MM.1S (cell line): Measurements from ENCODE around the gene CTAG2.
"Not testable (repeated sequence)": the region's sequence is repeated elsewhere in the genome, so short reads cannot be mapped to it uniquely, and the experiment has no call there.

Experiments used
- DNase-seq: peaks from one replicate; pipeline ENCODE4 v3.0.0-alpha.2; 2015
- H2AFZ ChIP-seq: fragments of 300-600 bp; sonication (generic); 2 replicates; pipeline ENCODE4 v1.6.0; 2016; ENCODE audit warnings: antibody characterized with exemption, low read length
- H3F3A ChIP-seq: fragments of 300-600 bp; sonication (generic); 2 replicates; pipeline ENCODE4 v1.6.1; 2016; ENCODE audit warnings: mild to moderate bottlenecking, antibody characterized with exemption, low read length, moderate library complexity, mixed read lengths; ENCODE audit not compliant: insufficient read depth
- H3K27ac ChIP-seq: fragments of 300-600 bp; sonication (generic); 2 replicates; pipeline ENCODE4 v1.5.1; 2016; ENCODE audit warnings: mild to moderate bottlenecking, low read length
- H3K27me3 ChIP-seq: fragments of 300-600 bp; sonication (generic); replicated peaks from 2 replicates; pipeline ENCODE4 v1.6.0; 2016; ENCODE audit warnings: low read length; ENCODE audit not compliant: insufficient read depth
- H3K36me3 ChIP-seq: fragments of 300-600 bp; sonication (generic); replicated peaks from 2 replicates; pipeline ENCODE4 v1.6.1; 2016; ENCODE audit warnings: mild to moderate bottlenecking, low read length, mixed read lengths; ENCODE audit not compliant: insufficient read depth
- H3K4me1 ChIP-seq: fragments of 300-600 bp; sonication (generic); 2 replicates; pipeline ENCODE4 v1.6.1; 2016; ENCODE audit warnings: low read length, mixed read lengths
- H3K4me2 ChIP-seq: fragments of 300-600 bp; sonication (generic); 2 replicates; pipeline ENCODE4 v1.6.0; 2016; ENCODE audit warnings: low read depth, low read length
- H3K4me3 ChIP-seq: fragments of 300-600 bp; sonication (generic); 2 replicates; pipeline ENCODE4 v1.5.1; 2016; ENCODE audit warnings: low read length, mixed read lengths
- H3K79me2 ChIP-seq: fragments of 300-600 bp; sonication (generic); 2 replicates; pipeline ENCODE4 v1.6.1; 2016; ENCODE audit warnings: mixed run types, low read length, mixed read lengths
- H3K9ac ChIP-seq: fragments of 300-600 bp; sonication (generic); 2 replicates; pipeline ENCODE4 v1.6.1; 2016; ENCODE audit warnings: low read length, mixed read lengths
- H3K9me2 ChIP-seq: fragments of 300-600 bp; sonication (generic); replicated peaks from 2 replicates; pipeline ENCODE4 v1.6.1; 2016; ENCODE audit warnings: mild to moderate bottlenecking, low read length, mixed read lengths; ENCODE audit not compliant: insufficient read depth
- H3K9me3 ChIP-seq: fragments of 300-600 bp; sonication (generic); replicated peaks from 2 replicates; pipeline ENCODE4 v1.6.1; 2016; ENCODE audit warnings: mild to moderate bottlenecking, low read length, mixed read lengths; ENCODE audit not compliant: insufficient read depth
- H4K20me1 ChIP-seq: fragments of 300-600 bp; sonication (generic); 2 replicates; pipeline ENCODE4 v1.6.1; 2016; ENCODE audit warnings: mild to moderate bottlenecking, low read length, moderate library complexity, mixed read lengths; ENCODE audit not compliant: insufficient read depth
- EZH2 ChIP-seq: fragments of 300-600 bp; sonication (generic); optimal IDR thresholded peaks from 2 replicates; pipeline ENCODE3; 2017; ENCODE audit warnings: low read depth, mild to moderate bottlenecking, antibody characterized with exemption, low read length, mixed read lengths
- EZH2phosphoT487 ChIP-seq: fragments of 300-600 bp; sonication (generic); IDR thresholded peaks from 2 replicates; pipeline ENCODE4 v1.6.1; 2018; ENCODE audit warnings: antibody characterized with exemption, low read length
- TF ChIP-seq, protein P1 (sequence below): fragments of 300-600 bp; sonication (generic); IDR thresholded peaks from 2 replicates; pipeline ENCODE4 v1.5.1; 2016; ENCODE audit warnings: antibody characterized with exemption, low read length, mixed read lengths

Gene CTAG2

DNA sequence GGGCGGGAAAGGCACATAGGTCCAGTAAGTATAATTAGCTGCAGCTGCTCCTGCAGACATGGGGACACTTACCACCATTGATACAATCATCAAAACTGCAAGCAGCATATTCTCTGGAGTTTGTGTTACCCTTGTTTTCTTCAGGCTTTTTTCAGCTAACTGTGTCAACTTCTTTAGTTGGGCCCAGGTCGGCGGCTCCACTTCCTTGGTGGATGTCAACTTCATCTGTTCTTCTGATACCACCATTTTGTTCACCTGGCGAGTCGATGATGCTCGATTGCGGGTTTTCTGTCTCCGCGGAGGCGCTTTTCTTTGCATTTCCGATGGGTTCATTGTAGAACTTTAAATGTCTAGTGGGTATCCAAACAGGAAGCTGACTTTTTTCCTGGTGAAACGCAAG, 42.2 kb downstream of the CTAG2 start:
- not testable (repeated sequence) for H2AFZ ChIP-seq, H3K79me2 ChIP-seq, H3K4me3 ChIP-seq, H4K20me1 ChIP-seq, H3K9me3 ChIP-seq, H3K36me3 ChIP-seq, H3K27ac ChIP-seq, H3K9ac ChIP-seq, H3K9me2 ChIP-seq, H3K27me3 ChIP-seq, DNase-seq, H3K4me2 ChIP-seq, H3K4me1 ChIP-seq, H3F3A ChIP-seq

DNA sequence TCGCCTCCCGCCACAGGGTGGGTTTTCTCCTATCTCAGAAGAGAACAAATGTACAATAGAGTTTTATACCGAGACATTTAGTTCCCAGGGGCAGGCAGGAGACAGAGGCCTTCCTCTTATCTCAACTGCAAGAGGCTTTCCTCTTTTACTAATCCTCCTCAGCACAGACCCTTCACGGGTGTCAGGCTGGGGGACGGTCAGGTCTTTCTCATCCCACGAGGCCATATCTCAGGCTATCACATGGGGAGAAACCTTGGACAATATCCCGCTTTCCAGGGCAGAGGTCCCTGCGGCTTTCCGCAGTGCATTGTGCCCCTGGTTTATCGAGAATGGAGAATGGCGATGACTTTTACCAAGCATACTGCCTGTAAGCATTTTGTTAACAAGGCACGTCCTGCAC, 44.6 kb downstream of the CTAG2 start:
- not testable (repeated sequence) for DNase-seq, H3K4me2 ChIP-seq, H3K27ac ChIP-seq, H2AFZ ChIP-seq, H3K9me2 ChIP-seq, H3K9ac ChIP-seq, H3K4me1 ChIP-seq, H3K79me2 ChIP-seq, H3K27me3 ChIP-seq, H3F3A ChIP-seq, H4K20me1 ChIP-seq, H3K9me3 ChIP-seq, H3K4me3 ChIP-seq, H3K36me3 ChIP-seq

DNA sequence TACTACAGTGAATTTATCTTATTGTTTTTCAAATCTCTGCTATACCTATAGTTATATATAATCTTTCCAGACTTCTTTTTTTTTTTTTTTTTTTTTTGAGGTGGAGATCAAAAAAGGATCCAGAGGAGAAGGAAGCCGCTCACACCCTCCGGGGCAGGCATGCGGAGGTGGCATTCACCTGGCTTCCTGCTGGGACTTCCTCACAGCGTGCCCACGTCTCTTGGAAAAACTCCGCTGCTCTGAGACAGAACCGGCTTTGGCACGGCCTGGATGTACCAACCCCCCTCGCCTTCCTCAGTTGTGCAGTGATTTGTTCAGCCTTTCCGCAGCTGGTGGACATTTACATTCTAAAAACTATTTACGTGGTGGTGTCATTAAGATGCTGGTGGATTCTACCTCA, 45.4 kb downstream of the CTAG2 start:
- H3K27me3 ChIP-seq, H3K36me3 ChIP-seq: not testable (repeated sequence)

DNA sequence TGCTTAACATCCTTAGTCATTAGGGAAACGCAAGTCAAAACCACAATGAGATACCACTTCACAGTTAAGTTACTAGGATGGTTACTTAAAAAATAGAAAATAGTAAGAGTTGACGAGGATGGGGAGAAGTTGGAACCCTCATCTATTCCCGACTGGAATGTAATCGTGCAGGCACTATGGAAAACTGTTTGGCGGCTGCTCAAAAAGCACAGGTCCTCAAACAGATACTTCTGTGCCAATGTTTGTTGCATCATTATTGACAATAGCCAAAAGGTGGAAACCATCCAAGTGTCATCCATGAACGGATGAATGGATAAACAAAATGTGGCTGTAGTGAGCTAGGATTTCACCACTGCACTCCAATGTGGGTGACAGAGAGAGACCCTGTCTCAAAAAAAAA, 46.0 kb downstream of the CTAG2 start:
- no peaks in the 10 kb centered on the region for H4K20me1 ChIP-seq
- H3K36me3 ChIP-seq: no peaks in the 10 kb centered on the region
- H3F3A ChIP-seq: no peaks in the 10 kb centered on the region
- H3K9me2 ChIP-seq: no peaks in the 10 kb centered on the region
- H3K9me3 ChIP-seq: no peaks in the 10 kb centered on the region
- no peak overlapping the region for H3K9ac ChIP-seq
- no peak overlapping the region for H2AFZ ChIP-seq
- TF ChIP-seq EZH2 (no peak), EZH2phosphoT487 (no peak)
- TF ChIP-seq, protein P1, sequence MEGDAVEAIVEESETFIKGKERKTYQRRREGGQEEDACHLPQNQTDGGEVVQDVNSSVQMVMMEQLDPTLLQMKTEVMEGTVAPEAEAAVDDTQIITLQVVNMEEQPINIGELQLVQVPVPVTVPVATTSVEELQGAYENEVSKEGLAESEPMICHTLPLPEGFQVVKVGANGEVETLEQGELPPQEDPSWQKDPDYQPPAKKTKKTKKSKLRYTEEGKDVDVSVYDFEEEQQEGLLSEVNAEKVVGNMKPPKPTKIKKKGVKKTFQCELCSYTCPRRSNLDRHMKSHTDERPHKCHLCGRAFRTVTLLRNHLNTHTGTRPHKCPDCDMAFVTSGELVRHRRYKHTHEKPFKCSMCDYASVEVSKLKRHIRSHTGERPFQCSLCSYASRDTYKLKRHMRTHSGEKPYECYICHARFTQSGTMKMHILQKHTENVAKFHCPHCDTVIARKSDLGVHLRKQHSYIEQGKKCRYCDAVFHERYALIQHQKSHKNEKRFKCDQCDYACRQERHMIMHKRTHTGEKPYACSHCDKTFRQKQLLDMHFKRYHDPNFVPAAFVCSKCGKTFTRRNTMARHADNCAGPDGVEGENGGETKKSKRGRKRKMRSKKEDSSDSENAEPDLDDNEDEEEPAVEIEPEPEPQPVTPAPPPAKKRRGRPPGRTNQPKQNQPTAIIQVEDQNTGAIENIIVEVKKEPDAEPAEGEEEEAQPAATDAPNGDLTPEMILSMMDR: no peak
- H3K27me3 ChIP-seq: no peaks in the 10 kb centered on the region
- H3K4me1 ChIP-seq: peaks cover 5% of the 10 kb centered on the region; the same call in 1 of the 2 replicates
- no peak overlapping the region for H3K4me3 ChIP-seq
- no peak for DNase-seq
- H3K27ac ChIP-seq: no peak overlapping the region
- H3K79me2 ChIP-seq: no peaks in the 10 kb centered on the region
- no peak overlapping the region for H3K4me2 ChIP-seq

More for the DNA sequence above, 45.4 kb downstream of the CTAG2 start:
- not testable (repeated sequence) for H3K4me2 ChIP-seq, H3K27ac ChIP-seq, H3K9ac ChIP-seq, DNase-seq, H3K9me2 ChIP-seq, H4K20me1 ChIP-seq, H2AFZ ChIP-seq, H3K9me3 ChIP-seq, H3K79me2 ChIP-seq, H3K4me3 ChIP-seq, H3F3A ChIP-seq, H3K4me1 ChIP-seq

DNA sequence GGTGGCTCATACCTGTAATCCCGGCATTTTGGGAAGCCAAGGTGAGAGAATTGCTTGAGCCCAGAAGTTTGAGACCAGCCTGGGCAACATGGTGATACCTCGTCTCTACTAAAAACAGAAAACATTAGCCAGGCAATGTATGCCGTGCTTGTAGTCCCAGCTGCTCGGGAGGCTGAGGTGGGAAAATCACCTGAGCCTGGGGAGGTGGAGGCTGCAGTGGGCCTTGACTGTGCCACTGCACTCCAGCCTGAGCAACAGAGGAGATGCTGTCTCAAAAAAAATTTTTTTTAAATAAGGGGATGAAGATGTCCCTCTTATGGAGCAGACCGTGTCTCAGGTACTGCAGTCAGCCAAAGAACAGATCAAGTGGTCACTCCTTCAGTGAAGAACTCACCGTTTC, 47.8 kb downstream of the CTAG2 start:
- no peak overlapping the region for H3K4me2 ChIP-seq
- TF ChIP-seq EZH2 (no peak), EZH2phosphoT487 (no peak)
- TF ChIP-seq, protein P1: no peak

More for the DNA sequence above, 47.8 kb downstream of the CTAG2 start:
- H3K9me3 ChIP-seq: no peaks in the 10 kb centered on the region
- H3K4me3 ChIP-seq: no peak overlapping the region
- H3K9me2 ChIP-seq: no peaks in the 10 kb centered on the region
- no peak overlapping the region for H3K9ac ChIP-seq
- no peak overlapping the region for H2AFZ ChIP-seq
- no peaks in the 10 kb centered on the region for H3F3A ChIP-seq
- H3K27ac ChIP-seq: no peak overlapping the region
- no peaks in the 10 kb centered on the region for H4K20me1 ChIP-seq
- no peak for DNase-seq
- no peaks in the 10 kb centered on the region for H3K27me3 ChIP-seq
- H3K79me2 ChIP-seq: no peaks in the 10 kb centered on the region
- H3K4me1 ChIP-seq: peaks cover 5% of the 10 kb centered on the region; the same call in 1 of the 2 replicates
- H3K36me3 ChIP-seq: no peaks in the 10 kb centered on the region
